Stimulated activated CD4-positive, alpha-beta T cell treated with anti-CD3 and anti-CD28 coated beads, Interleukin-15, amount 100 ng/mL, for 48 hours (primary cell): ENCODE data around the gene ATG101.
"Not testable (repeated sequence)": the region's sequence is repeated elsewhere in the genome, so short reads cannot be mapped to it uniquely, and the experiment has no call there.

Source experiments
- DNase-seq, 2 donors: peaks; one replicate each; pipeline ENCODE4 v3.0.0-alpha.2; 2020; ENCODE audit warnings: low read depth in 2 of 2

ATG101 gene

DNA sequence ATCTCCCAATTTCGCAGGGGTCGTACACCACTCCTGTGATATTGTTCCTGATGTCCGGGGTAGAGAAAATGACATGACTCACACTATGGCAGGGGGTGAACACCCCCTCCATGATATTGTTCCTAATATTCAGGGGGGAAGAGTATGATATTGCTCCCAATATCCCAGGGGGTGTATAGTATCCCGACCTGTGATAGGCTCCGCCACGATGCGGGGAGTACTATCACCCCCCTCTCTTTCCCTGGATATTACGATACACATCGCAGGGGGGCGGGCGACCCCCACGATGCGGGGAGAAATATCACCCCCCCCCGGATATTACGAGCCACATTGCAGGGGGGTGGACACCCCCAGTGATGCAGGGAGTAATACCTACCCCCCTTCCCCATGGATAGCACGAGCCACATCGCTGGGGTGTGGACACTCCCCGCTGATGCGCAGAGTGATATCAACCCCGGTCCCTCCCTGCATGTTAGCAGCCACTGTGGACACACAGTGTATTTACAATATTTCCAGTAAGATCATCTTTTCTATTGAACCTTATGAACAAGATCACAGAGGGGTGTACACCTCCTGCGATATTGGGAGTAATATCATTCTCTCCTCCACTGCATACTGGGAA, 27.4 kb downstream of the ATG101 start:
- DNase-seq = no peak

DNA sequence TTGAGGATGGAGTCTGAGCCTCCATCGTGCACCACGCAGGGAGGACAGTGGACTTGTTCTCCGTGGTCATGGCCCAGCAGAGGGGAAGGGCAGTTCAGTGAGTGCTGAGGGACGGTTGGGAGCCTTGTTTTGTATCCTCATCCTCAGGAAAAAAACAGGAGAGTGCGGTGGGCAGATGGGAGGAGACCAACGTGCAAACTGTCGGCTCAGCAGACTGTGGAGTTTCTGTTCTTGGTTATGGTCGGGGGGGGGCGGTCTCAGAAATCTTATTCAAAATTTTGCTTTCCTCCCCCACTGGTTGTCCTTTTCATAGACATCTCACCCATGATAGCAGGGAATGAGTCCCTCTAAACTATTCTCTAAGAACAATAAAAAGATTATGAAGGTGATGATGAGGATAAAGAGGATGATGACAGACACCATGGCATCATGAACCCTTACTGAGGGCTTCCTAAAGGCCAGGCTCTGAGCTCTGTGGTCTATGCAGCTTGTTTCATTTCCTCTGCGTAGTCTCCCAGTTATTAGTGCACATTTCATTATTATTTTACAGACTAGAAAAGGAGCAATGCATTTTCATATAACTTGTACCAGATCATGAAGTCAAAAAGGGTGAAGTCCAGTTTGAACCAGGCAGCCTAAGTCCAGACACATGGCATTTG, 34.8 kb downstream of the ATG101 start:
- not testable (repeated sequence) for DNase-seq

DNA sequence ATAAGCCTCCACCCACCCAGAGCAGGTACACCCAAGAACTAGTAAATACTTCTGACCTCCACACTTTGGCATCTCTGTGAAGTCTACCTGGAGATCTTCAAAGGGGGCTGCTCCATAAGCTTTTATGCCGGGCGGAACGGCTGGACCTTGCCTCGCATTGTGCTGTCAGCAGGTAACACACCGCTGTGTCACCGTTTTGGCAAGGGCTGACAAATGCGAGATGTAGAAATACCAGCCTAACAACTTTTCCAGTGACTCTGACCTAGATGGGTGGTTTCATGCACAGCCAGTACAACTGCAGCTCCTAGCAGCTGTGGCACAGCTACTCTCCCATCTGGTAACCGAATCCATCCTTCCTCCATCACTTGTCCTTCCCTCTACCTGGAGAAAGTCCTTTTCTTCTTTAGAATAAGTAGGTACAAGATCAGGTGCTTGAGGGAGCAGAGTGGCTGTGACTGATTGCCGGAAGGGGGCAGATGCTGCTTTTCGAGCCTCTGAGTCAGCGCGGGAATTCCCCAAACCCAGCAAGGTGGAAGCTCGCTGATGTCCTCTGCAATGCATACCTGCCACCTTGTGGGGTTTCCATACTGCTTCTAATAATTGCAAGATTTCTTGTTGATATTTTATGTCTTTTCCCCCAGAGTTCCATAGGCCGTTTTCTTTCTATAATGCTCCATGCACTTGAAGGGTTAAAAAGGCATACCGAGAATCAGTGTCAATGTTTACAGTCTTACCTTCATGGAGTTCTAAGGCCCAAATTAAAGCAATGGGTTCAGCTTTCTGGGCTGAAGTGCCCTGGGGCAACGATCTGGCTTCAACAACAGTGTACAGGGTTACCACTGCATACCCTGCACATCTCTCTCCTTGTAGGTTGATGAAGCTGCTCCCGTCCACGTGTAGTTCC, 46.7 kb downstream of the ATG101 start:
- peak; percentile 29 to 43 for DNase-seq

DNA sequence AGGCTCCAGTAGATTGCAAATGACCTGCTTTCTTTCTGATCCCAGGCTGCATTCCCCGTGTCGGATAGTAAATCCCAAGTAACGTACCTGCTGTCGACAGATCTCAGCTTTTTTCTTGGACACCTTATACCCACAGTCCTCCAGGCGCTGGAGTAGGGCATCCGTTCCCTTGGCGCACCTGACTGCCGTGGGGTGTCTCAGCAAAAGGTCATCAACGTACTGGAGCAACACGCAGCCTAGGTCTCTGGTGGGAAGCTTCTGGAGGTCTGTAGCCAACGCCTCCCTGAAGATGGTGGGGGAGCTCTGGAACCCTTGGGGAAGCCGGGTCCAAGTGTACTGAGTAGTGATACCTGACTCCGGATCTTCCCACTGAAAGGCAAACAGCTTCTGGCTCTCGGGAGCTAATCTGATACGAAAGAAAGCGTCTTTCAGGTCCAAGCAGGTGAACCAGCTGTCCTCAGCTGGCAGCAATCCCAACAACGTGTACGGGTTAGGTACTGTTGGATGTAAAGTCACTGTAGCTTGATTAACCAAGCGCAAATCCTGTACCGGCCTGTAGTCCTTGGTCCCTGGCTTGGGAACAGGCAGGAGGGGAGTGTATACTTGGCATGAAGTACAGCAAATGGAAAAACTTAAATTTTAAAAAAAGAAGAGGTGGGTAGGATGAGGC, 48.2 kb downstream of the ATG101 start:
- DNase-seq = not testable (repeated sequence)

DNA sequence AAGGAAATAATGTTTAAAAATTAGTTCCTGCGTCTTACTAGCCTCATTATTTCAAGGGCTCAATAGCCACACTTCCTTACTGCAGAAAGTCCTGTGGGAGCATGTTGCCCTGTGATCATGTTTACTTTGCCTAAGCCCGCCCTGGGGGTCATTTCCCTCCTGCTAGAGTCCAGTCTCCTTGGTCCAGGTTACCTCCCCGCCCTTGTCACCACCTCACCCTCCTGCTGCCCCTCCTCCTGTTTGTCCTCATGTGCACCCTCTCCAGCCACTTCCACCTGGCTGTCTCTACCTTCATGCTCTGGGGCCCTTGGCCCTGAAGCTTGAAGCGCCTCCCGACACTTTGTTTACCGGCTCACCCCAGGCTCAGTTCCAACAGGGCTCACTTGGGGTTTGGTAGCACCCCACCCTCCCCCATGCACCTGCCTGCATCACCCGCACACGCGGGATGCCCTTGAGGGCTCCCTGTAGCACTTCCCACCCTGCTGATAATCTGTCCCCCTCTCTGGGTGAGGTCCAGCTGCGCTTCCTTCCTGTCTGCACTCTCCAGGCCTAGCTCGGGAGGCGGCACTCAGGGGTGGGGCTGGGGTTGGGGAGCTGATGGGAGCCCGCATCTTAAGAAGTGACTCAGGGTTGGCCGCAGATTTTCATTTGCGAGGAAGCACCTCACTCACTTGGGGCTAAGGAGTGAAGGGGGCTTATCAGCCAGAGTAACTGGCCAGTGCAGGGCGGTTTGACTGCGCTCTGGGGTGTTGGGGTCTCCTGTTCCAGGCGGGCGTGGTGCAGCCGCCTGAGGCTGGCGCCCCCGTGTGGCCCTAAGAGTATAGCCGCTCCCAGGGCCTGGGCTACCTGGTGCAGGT, 49.8 kb downstream of the ATG101 start:
- peak in 1 of 2 donors; percentile 30 for DNase-seq

DNA sequence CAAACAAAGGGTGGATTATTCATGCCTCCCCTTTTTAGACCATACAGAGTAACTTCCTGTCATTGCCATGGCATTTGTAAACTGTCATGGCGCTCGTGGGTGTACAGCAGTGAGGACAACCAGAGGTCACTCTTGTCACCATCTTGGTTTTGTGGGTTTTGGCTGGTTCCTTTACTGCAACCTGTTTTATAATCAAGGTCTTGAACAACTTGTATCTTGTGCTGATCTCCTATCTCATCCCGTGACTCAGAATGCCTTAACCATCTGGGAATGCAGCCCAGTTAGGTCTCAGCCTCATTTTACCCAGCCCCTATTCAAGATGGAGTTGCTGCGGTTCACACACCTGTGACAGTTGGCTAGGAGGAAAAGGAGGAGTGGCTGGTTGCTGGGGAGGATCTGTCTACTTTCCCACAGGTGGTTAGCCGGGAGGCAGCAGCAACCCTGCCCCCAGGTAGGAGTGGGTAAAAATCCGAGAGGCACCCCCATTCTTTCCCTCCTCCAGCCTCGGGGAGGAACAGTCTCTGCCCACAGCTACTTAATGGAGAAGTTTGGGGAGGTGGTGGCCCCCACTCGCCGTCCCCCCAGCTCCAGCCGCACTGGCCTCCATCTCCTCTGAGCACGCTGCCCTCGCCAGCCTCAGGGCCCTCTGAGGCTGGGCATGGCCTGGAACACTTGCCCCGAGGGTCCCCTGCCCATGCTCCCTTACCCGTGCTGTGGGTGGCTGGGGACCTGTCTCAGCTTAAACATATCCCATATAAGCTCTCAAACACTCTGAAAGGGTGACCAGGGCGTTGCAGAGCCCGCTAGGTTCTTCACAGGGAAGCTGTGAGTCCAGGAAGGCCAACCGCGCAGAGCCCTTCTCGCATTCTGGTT, 51.4 kb downstream of the ATG101 start:
- no peak for DNase-seq

DNA sequence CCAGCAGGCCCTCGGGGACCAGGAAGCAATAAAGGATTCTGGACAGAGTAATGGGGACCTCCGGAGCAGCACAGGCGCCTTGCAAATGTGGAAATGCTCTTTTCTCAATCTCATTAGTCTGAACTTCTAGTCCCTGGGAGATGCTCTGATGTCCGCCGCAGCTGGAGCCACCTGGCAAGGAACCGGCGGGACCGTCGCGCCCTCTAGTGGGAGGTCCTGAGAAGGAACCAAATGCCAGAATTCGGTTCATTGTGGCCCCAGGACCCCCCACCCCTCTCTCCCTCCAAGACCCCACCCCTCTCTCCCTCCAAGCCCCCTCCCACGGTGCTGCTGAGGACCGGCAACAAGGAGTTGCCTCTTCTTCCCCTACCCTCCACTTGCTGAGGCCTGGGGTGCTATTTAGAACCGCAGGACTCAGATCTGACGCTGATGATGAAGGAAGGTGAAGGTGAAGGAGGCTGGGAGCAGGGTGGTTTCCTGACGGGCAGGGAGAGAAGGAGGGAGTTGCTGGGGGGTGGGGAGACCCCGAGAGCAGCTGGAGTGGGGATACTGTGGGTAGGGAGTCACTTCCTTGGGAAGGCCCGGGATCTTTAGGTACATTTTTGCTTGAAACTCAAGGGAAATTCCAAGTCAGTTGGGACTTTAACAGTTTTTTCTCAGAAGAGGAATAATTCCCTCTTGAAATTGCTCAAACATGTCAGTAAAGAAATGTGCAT, 52.2 kb downstream of the ATG101 start:
- DNase-seq = peak; percentile 20 to 56

DNA sequence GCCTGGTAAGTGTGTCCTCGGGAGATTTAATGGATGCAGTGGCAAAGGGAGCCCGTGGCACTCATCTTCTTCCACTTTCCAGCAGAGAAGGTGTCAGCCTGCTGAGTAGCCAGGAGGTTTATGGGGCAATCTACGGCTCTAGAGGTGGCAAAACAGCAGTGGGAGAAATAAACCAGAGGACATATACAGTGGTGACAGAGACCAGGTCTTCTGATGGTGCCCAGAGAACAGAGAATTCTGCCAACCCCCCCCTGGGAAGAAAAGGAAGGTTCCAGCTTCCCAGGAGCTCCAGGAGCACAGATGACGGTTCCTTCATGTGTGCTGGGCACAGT, 52.7 kb downstream of the ATG101 start:
- DNase-seq = no peak

DNA sequence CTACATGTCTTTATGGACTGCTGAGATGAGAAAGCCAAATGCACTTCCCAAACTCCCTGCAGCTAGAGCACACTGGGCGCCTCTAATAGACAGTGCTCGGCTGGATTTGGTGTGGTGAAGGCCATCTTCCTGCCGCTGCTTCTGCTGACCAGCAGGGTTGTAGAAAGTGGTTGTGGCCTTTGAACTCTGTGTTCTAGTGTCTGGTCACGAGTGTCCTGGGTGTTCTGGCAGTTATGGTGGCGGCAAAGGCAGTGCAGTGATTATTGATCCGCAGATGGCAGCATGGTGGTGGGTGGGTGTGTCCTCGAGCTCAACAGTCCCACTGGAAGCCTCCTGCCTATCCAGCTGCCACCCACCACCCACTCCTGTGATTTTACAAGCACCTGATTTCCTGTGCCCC, 53.1 kb downstream of the ATG101 start:
- no peak for DNase-seq

DNA sequence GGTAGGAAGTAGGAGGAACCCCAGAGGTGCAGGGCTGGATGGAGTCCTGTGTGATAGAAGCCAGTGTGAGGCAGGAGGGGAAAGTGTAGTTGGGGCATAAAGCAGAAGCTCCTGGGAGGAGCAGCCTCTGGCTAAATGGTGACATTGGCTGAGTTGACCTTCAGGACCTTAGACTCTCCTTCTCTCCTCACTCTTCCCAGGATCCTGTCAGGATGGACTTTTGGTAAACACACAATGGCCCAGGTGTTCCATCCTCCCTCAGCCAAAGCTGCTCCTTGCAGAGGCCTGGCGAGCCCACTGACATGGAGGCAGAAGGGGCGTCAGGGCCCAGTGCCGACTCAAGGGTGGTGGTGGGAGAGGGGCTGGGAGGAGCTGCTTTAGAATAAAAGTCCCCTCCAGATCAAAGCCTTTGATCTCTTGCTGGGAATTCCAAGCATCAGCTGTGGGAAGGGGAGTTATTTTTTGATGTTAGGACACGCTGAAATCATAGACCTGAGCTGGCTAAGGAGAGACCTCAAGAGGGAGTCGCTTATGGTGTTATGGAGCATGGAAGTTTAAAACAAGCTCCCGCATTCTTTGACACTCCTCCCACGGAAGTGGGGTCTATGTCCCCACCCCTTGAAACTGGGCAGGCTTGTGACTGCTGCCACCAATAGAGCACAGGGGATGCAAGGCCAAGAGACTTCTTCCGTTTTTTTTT, 53.9 kb downstream of the ATG101 start:
- DNase-seq = no peak

DNA sequence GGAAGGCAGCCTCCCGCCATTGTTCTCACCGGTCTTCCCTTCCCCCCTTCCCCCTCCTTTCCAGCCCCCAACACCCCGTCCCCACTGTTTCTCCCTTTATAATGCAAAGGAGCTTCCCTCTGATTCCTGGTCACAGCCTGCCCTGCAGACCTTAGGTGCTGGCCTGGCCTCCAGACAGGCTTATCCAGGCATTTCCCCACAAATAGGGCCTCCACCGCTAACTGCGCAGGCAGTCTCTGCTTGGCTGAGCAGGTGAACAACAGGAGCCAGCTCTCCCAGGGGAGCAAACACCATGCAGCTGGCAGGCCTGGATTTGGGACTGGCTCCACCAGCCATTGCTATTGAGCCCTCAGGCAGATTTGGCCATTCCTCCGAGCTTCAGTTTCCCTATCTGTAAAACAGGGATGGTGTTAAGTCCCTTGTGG, 55.7 kb downstream of the ATG101 start:
- no peak for DNase-seq

DNA sequence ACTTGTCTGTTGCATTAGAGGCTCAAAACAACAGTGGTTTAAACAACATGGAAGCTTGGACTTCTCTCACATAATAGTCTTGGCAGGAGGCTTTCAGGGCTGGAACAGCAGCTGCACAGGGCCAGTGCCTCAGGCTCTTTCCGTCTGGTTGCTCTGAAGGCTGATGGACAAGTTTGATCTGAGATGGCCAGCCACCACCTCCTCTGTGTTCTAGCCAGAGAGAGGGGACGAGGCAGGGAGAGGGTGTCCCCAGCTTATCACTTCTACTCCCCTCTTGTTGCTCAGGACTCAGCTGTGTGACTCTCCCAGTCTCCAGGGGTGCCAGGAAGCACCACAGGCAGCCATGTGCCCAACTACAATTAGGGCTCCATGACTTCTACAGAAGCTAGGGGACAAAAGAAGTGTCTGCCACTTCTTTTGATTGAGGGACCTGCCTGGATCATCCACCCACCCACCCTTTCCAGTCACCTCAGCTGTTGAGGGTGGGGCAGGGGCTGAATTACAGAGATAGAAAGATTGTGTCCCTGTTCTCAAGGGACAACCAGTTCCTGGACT, 56.3 kb downstream of the ATG101 start:
- no peak for DNase-seq
